GM12878 (cell line): ENCODE measurements around the gene ARHGEF11.

Experiments used
- CREB1 ChIP-seq: IDR thresholded peaks from 2 replicates; pipeline ENCODE4 v1.6.1; 2012; ENCODE audit warnings: low read depth, mild to moderate bottlenecking, inconsistent platforms
- KAT2A ChIP-seq: conservative IDR thresholded peaks from 2 replicates; pipeline ENCODE4 v1.6.1; 2011; ENCODE audit warnings: low read depth, low read length; ENCODE audit not compliant: control insufficient read depth
- MTA2 ChIP-seq: fragments of 450-650 bp; IDR thresholded peaks from 2 replicates; pipeline ENCODE4 v1.6.1; 2016; ENCODE audit warnings: low read depth, mild to moderate bottlenecking, moderate library complexity
- NR2C2 ChIP-seq: IDR thresholded peaks from 2 replicates; pipeline ENCODE4 v1.6.1; 2011; ENCODE audit warnings: borderline replicate concordance, low read depth; ENCODE audit not compliant: control insufficient read depth, insufficient read length
- POLR2A ChIP-seq: IDR thresholded peaks from 2 replicates; pipeline ENCODE4 v1.6.1; 2011; ENCODE audit warnings: low read depth, mild to moderate bottlenecking, low read length
- POLR2AphosphoS5 ChIP-seq: IDR thresholded peaks from 2 replicates; pipeline ENCODE4 v1.6.1; 2011; ENCODE audit warnings: mild to moderate bottlenecking, low read length, inconsistent platforms
- RELA ChIP-seq: fragments of 450-650 bp; IDR thresholded peaks from 2 replicates; pipeline ENCODE4 v1.8.0; 2014; ENCODE audit warnings: borderline replicate concordance; ENCODE audit not compliant: partially characterized antibody
- ZNF24 ChIP-seq: fragments of 450-650 bp; IDR thresholded peaks from 2 replicates; pipeline ENCODE4 v1.6.1; 2017; ENCODE audit warnings: antibody characterized with exemption, mild to moderate bottlenecking
- TF ChIP-seq, protein P1 (sequence below), 3 experiments: IDR thresholded peaks in 2 of 3; conservative IDR thresholded peaks in 1 of 3; 2 replicates each; pipeline ENCODE4 v1.5.1; 2011; ENCODE audit warnings: low read depth in 3 of 3, low read length in 3 of 3, mild to moderate bottlenecking in 3 of 3, control low read depth in 2 of 3, moderate library complexity in 2 of 3, inconsistent platforms in 1 of 3, mixed read lengths in 1 of 3; ENCODE audit not compliant: control insufficient read depth in 2 of 3, insufficient read depth in 1 of 3; ENCODE audit errors: extremely low read depth in 1 of 3
- TF ChIP-seq, protein P2 (sequence below): IDR thresholded peaks from 2 replicates; pipeline ENCODE4 v1.6.1; 2011; ENCODE audit warnings: borderline replicate concordance, low read depth, mild to moderate bottlenecking, moderate library complexity, low read length; ENCODE audit not compliant: insufficient read depth, poor library complexity, severe bottlenecking

DNA sequence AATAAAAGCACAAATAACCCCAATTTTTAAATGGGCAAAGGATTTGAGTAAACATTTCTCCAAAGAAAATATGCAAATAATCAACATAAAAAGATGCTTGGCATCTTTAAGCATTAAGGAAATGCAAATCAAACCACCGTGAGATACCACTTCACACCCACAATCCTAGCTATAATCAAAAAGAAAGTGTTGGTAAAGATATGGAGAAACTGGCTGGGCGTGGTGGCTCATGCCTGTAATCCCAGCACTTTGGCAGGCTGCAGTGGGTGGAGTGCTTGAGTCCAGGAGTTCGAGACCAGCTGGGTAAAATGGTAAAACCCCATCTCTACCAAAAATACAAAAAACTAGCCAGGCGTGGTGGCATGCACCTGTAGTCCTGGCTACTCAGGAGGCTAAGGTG is 16.9 kb downstream of the ARHGEF11 start:
- TF ChIP-seq MTA2 (no peak), POLR2AphosphoS5 (no peak), POLR2A (no peak), KAT2A (no peak), RELA (no peak), CREB1 (no peak), NR2C2 (no peak), ZNF24 (no peak)
- TF ChIP-seq, protein P1, sequence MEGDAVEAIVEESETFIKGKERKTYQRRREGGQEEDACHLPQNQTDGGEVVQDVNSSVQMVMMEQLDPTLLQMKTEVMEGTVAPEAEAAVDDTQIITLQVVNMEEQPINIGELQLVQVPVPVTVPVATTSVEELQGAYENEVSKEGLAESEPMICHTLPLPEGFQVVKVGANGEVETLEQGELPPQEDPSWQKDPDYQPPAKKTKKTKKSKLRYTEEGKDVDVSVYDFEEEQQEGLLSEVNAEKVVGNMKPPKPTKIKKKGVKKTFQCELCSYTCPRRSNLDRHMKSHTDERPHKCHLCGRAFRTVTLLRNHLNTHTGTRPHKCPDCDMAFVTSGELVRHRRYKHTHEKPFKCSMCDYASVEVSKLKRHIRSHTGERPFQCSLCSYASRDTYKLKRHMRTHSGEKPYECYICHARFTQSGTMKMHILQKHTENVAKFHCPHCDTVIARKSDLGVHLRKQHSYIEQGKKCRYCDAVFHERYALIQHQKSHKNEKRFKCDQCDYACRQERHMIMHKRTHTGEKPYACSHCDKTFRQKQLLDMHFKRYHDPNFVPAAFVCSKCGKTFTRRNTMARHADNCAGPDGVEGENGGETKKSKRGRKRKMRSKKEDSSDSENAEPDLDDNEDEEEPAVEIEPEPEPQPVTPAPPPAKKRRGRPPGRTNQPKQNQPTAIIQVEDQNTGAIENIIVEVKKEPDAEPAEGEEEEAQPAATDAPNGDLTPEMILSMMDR (IDR thresholded peaks at IDR 0.05 in 2 of 3, conservative IDR thresholded peaks at IDR 0.05 in 1 of 3; ENCODE audit: control insufficient read depth in 2 of 3, extremely low read depth in 1 of 3, insufficient read depth in 1 of 3, low read depth in 3 of 3, low read length in 3 of 3) = no peak
- TF ChIP-seq, protein P2, sequence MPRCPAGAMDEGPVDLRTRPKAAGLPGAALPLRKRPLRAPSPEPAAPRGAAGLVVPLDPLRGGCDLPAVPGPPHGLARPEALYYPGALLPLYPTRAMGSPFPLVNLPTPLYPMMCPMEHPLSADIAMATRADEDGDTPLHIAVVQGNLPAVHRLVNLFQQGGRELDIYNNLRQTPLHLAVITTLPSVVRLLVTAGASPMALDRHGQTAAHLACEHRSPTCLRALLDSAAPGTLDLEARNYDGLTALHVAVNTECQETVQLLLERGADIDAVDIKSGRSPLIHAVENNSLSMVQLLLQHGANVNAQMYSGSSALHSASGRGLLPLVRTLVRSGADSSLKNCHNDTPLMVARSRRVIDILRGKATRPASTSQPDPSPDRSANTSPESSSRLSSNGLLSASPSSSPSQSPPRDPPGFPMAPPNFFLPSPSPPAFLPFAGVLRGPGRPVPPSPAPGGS = no peak
